ENCODE results near the gene RBP7. TPM values are rescaled to one million over a fixed set of nuclear protein-coding genes. Genes with fewer than 3 reads are reported as not detected.

RBP7 gene
- total RNA-seq, 4 donors from 2014 or later, result 96.8 to 404 (median 290) TPM

DNA sequence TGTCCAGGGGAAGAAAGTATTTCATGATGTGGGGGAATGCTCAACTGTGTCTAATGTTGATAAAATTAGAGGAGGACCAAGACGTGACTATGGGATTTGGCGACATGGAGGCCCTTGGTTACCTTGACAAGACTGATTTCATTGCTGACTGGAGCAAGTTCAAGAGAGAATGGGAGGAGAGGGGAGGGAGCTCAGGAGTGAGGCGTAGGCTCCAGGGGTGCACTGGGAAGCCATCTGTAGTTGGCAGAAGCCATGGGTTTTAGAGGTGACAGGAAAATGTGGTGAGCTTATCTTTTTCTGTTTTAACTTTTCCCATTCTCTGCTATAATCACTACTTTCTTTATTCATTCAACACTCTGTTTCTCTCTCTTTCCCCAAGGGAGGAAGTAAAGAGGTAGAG lies 51.6 kb downstream of the RBP7 start:
- no peak for DNase-seq (ENCODE audit: low spot score)
- TF ChIP-seq, protein P1, sequence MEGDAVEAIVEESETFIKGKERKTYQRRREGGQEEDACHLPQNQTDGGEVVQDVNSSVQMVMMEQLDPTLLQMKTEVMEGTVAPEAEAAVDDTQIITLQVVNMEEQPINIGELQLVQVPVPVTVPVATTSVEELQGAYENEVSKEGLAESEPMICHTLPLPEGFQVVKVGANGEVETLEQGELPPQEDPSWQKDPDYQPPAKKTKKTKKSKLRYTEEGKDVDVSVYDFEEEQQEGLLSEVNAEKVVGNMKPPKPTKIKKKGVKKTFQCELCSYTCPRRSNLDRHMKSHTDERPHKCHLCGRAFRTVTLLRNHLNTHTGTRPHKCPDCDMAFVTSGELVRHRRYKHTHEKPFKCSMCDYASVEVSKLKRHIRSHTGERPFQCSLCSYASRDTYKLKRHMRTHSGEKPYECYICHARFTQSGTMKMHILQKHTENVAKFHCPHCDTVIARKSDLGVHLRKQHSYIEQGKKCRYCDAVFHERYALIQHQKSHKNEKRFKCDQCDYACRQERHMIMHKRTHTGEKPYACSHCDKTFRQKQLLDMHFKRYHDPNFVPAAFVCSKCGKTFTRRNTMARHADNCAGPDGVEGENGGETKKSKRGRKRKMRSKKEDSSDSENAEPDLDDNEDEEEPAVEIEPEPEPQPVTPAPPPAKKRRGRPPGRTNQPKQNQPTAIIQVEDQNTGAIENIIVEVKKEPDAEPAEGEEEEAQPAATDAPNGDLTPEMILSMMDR (IDR thresholded peaks at IDR 0.05), result no peak
- ATAC-seq (ENCODE audit: low FRiP score), result no peak

DNA sequence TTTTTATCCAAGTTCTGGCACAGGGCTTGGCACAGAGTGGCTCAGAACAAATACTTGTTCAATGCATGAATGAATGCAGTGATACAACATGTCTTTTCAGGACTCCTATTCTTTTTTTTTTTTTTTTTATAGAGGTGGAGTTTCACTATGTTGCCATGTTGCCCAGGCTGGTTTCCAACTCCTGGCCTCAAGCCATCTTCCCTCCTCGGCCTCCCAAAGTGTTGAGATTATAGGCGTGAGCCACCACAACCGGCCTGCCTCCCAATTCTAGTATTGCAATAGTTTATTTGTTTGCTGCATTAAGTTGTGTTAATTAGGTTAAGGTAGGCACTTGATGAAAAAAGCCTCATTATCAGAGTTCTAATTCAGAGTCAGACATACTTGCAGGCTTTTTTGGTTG lies 53.6 kb downstream of the RBP7 start:
- ATAC-seq (ENCODE audit: low FRiP score) (no peak), DNase-seq (ENCODE audit: low spot score) (no peak)
- TF ChIP-seq, protein P1 (IDR thresholded peaks at IDR 0.05), result no peak

DNA sequence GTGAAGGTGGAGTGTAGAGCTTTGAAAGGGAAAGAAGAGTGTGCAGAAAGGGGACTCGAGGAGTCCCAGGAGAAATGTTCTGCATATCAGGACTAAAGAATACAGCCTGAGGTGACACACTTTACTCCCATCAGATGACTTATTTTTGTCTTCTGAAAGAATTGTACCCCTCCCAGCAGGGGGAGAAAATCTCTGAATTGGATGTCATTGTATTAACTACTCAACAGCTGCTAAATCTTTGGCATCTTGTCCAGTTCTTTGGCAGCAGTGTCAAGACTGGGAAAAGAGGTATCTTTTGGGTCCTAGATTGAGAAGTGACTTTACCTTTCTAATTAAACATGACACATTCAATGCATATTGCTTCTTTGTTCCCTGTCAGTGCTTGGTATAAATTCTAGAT lies 54.6 kb downstream of the RBP7 start:
- no peak for DNase-seq (ENCODE audit: low spot score)
- no peak for ATAC-seq (ENCODE audit: low FRiP score)
- TF ChIP-seq, protein P1 (IDR thresholded peaks at IDR 0.05), result no peak

DNA sequence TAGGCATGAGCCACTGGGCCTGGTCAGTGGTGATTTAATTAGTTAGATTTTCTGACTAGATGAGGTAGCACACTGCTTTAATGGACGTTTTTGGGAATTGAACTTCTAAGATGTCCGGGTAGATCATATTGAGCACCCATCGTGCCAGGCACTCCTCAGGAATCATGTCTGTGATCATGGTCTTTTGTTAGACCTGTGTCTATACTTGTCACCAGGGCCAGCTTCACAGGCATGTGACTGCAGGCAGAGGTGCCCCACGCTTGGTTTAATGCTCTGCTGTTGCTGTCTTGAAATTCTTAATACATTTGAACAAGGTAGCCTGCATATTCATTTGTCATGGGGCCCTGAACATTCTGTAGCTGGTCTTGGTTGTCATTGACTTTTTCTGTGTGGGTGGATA lies 55.3 kb downstream of the RBP7 start:
- DNase-seq (ENCODE audit: low spot score) (no peak), ATAC-seq (ENCODE audit: low FRiP score) (no peak)
- TF ChIP-seq, protein P1 (IDR thresholded peaks at IDR 0.05), result no peak

DNA sequence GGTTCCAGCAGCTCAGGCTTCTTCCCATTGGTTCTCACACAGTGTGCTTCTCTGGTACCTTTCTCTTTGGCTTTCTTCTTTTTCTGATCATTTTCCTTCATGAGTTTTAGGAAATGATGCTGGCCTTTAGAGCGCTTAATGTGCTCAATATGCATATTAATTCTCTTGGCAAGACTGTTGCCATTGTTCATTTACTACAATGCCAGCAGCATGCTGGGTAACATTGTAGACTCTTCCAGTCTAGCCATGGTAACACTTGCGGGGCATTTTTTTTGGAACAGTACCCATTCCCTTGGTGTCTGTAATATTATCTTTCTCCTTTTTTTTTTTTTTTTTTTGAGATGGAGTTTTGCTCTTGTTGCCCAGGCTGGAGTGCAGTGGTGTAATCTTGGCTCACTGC lies 57.4 kb downstream of the RBP7 start:
- TF ChIP-seq, protein P1 (IDR thresholded peaks at IDR 0.05), result no peak
- no peak for DNase-seq (ENCODE audit: low spot score)

DNA sequence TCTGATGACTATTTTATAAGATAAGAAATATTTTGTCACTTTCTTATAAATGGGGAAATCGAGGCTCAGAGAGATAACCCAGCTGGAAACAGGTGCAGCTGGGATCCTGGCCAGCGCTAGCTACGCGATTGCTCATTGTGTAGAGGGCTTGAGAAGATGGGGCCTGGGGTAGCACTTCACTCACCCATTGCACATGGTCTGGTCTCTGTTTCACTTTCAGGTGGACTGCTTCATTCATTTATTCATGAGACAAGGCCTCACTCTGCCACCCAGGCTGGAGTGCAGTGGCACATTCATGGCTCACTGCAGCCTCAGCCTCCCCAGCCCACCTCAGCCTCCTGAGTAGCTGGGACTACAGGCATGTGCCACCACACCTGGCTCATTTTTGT lies 59.6 kb downstream of the RBP7 start:
- ATAC-seq (ENCODE audit: low FRiP score) (no peak), DNase-seq (ENCODE audit: low spot score) (no peak)

More for the DNA sequence above, 57.4 kb downstream of the RBP7 start:
- ATAC-seq (ENCODE audit: low FRiP score), result no peak

DNA sequence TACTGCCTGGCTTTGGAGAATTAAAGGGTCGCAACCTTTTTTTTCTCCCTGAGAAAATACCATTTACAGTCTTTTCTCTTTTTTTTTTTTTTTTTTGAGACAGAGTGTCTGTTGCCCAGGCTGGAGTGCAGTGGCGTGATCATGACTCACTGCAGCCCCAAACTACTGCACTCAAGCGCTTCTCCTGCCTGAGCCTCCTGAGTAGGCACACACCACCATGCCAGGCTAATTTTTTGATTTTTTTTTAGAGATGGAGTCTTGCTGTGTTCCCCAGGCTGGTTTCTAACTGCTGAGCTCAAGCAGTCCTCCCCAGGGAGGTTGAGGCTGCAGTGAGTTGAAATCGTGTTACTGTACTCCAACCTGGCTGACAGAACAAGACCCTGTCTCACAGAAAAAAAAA lies 60.3 kb downstream of the RBP7 start:
- TF ChIP-seq, protein P1 (IDR thresholded peaks at IDR 0.05), result no peak

More for the DNA sequence above, 59.6 kb downstream of the RBP7 start:
- TF ChIP-seq, protein P1 (IDR thresholded peaks at IDR 0.05), result no peak

More for the DNA sequence above, 60.3 kb downstream of the RBP7 start:
- DNase-seq (ENCODE audit: low spot score) (no peak), ATAC-seq (ENCODE audit: low FRiP score) (no peak)

Measured in omental fat pad (tissue), 4 donors.